H1 (cell line): ENCODE data around the gene KRTAP12-4. TPM values are rescaled to one million over a fixed set of nuclear protein-coding genes. Genes with fewer than 3 reads are reported as not detected.

Experiments used
- BRCA1 ChIP-seq: IDR thresholded peaks from 2 replicates; pipeline ENCODE4 v1.6.1; 2012; ENCODE audit warnings: low read depth, low read length, improper control_type of control experiment
- MAFK ChIP-seq: IDR thresholded peaks from 2 replicates; pipeline ENCODE4 v1.6.1; 2012; ENCODE audit warnings: low read depth, mild to moderate bottlenecking, improper control_type of control experiment, low read length
- RBBP5 ChIP-seq: IDR thresholded peaks from 2 replicates; pipeline ENCODE4 v1.7.1; 2012; ENCODE audit warnings: low read depth, mild to moderate bottlenecking, inconsistent platforms, low read length, moderate library complexity, borderline replicate concordance
- polyA plus RNA-seq, 7 experiments: library from polyadenylated mRNA; depleted of rRNA in 3 of 7; stranded (reverse) in 5 of 7; unstranded in 2 of 7; fragments of >200 nt in 5 of 7; fragments of 200-250 nt in 2 of 7; gene quantifications; 1 replicate in 5 of 7; 2 replicates in 1 of 7; 4 replicates in 1 of 7; pipeline versions ENCODE4 v1.2.1 to v1.2.3, GENCODE V29; 2011 to 2013; ENCODE audit warnings: missing spikeins in 2 of 7, mixed read lengths in 2 of 7
- total RNA-seq: library from RNA; stranded (reverse); fragmentation: NEBNext Ultra II Directional; extraction: Animal tissue kit (Norgen Biotek cat#: 25700); gene quantifications from 2 replicates; pipeline ENCODE4 v1.2.1, GENCODE V29; 2021

Gene KRTAP12-4
- total and polyA plus RNA-seq, 2 of the 8 experiments (the other 6 are each of a cell fraction or from before 2014, with no cell fraction given) = not detected

- TF ChIP-seq RBBP5 (no peak), BRCA1 (no peak), MAFK (no peak)
- TF ChIP-seq, all 59 proteins: peak for 0
Observed at GRCh38 chr21:44654576-44655175, at the start of gene KRTAP12-4 (continued).
